GM12878 (cell line): Measurements from ENCODE around the gene PALLD. TPM values are rescaled to one million over a fixed set of nuclear protein-coding genes. Genes with fewer than 3 reads are reported as not detected.

Source experiments
- ATAC-seq: fragments of 200-7000 bp; cut with Tn5 transposase; 3 replicates; pipeline ENCODE4 v1.9.1; 2020; ENCODE audit warnings: mild to moderate bottlenecking, moderate library complexity
- BruUV-seq: library from RNA; stranded (reverse); fragments of 400-500 nt; replicated peaks from 2 replicates; lab custom pipeline; 2021; lab: Mats Ljungman, UMichigan
- CTCF ChIA-PET: fragments of 300-600 bp; sonication (Branson Sonifier 250); formaldehyde crosslinking; extraction: SDS; loops from one replicate; lab custom pipeline; 2021; ENCODE audit warnings: inconsistent platforms; lab: Yijun Ruan, JAX
- POLR2A ChIA-PET: fragments of 350-600 bp; formaldehyde crosslinking; extraction: SDS; loops from one replicate; lab custom pipeline; 2021; ENCODE audit warnings: inconsistent platforms; lab: Charles Lee
- RAD21 ChIA-PET: fragments of 300-600 bp; sonication (Branson Sonifier 250); formaldehyde crosslinking; loops from one replicate; lab custom pipeline; 2023; ENCODE audit warnings: antibody characterized with exemption; ENCODE audit not compliant: unreplicated experiment; lab: Charles Lee
- SMC1A ChIA-PET: fragments of 300-600 bp; sonication (Branson Sonifier 250); formaldehyde crosslinking; loops from one replicate; lab custom pipeline; 2023; ENCODE audit not compliant: unreplicated experiment, uncharacterized antibody; lab: Charles Lee
- DNase-seq: peaks from one replicate; pipeline ENCODE4 v3.0.0-alpha.2; 2011; ENCODE audit warnings: low read depth, low spot score
- FAIRE-seq: peaks from 3 replicates; lab custom pipeline; 2011; peaks lifted over from hg19 to GRCh38; lab: Jason Lieb, UNC
- H2AFZ ChIP-seq: 2 replicates; pipeline ENCODE4 v1.6.0; 2011; ENCODE audit warnings: low read depth, low read length, control low read depth; ENCODE audit not compliant: control insufficient read depth
- H3K27ac ChIP-seq: 2 replicates; pipeline ENCODE4 v1.5.1; 2011; ENCODE audit warnings: control low read depth; ENCODE audit not compliant: control insufficient read depth, insufficient read depth
- H3K27me3 ChIP-seq, 2 experiments: replicated peaks in 1 of 2; 2 replicates each; pipeline versions ENCODE4 v1.6.0 to v1.6.1; 2011; ENCODE audit warnings: low read length in 1 of 2; ENCODE audit not compliant: control insufficient read depth in 2 of 2, insufficient read depth in 2 of 2
- H3K36me3 ChIP-seq, 2 experiments: 2 replicates each; pipeline ENCODE4 v1.5.1; 2011; ENCODE audit warnings: low read length in 1 of 2; ENCODE audit not compliant: control insufficient read depth in 2 of 2, insufficient read depth in 2 of 2
- H3K4me1 ChIP-seq: 2 replicates; pipeline ENCODE4 v1.6.1; 2011; ENCODE audit warnings: mild to moderate bottlenecking, low read length, moderate library complexity, mixed read lengths; ENCODE audit not compliant: control insufficient read depth, insufficient read depth
- H3K4me2 ChIP-seq: 2 replicates; pipeline ENCODE4 v1.6.0; 2011; ENCODE audit warnings: control low read depth; ENCODE audit not compliant: control insufficient read depth, insufficient read depth
- H3K4me3 ChIP-seq: fragments of 200-600 bp; sonication (generic); 2 replicates; pipeline ENCODE4 v1.5.1; 2016
- H3K79me2 ChIP-seq: 2 replicates; pipeline ENCODE4 v1.6.0; 2011; ENCODE audit warnings: low read length; ENCODE audit not compliant: control insufficient read depth, insufficient read depth
- H3K9ac ChIP-seq: 2 replicates; pipeline ENCODE4 v1.8.0; 2011; ENCODE audit warnings: low read length, control low read depth, mixed read lengths; ENCODE audit not compliant: control insufficient read depth, insufficient read depth
- H3K9me3 ChIP-seq: replicated peaks from 3 replicates; pipeline ENCODE4 v1.5.1; 2011; ENCODE audit warnings: mild to moderate bottlenecking, low read length; ENCODE audit not compliant: control insufficient read depth, insufficient read depth
- H4K20me1 ChIP-seq: 2 replicates; pipeline ENCODE4 v1.6.0; 2011; ENCODE audit not compliant: control insufficient read depth, insufficient read depth
- CHD4 ChIP-seq: fragments of 200-600 bp; sonication (generic); IDR thresholded peaks from 2 replicates; pipeline ENCODE4 v1.6.1; 2016; ENCODE audit warnings: mild to moderate bottlenecking
- FOS ChIP-seq: IDR thresholded peaks from 3 replicates; pipeline ENCODE4 v1.6.1; 2011; ENCODE audit warnings: borderline replicate concordance; ENCODE audit not compliant: insufficient read length; ENCODE audit errors: extremely low read depth
- JUND ChIP-seq: IDR thresholded peaks from 2 replicates; pipeline ENCODE4 v1.6.1; 2012; ENCODE audit warnings: low read depth, mild to moderate bottlenecking, low read length, improper control_type of control experiment, moderate library complexity
- SMC3 ChIP-seq: IDR thresholded peaks from 2 replicates; pipeline ENCODE4 v1.6.1; 2011; ENCODE audit warnings: low read length, improper control_type of control experiment, borderline replicate concordance
- TCF12 ChIP-seq: IDR thresholded peaks from 2 replicates; pipeline ENCODE4 v1.6.1; 2011; ENCODE audit warnings: low read depth, mild to moderate bottlenecking, low read length
- WRNIP1 ChIP-seq: IDR thresholded peaks from 2 replicates; pipeline ENCODE4 v1.6.1; 2011; ENCODE audit warnings: low read depth, low read length, improper control_type of control experiment, borderline replicate concordance
- ZNF207 ChIP-seq: fragments of 450-650 bp; IDR thresholded peaks from 2 replicates; pipeline ENCODE4 v1.6.1; 2014; ENCODE audit warnings: antibody characterized with exemption, mild to moderate bottlenecking, borderline replicate concordance
- ZNF384 ChIP-seq: IDR thresholded peaks from 2 replicates; pipeline ENCODE4 v1.6.1; 2012; ENCODE audit warnings: low read depth, mild to moderate bottlenecking, low read length, improper control_type of control experiment, borderline replicate concordance
- in situ Hi-C: fragments of 300-500 bp; cut with MboI; formaldehyde crosslinking; loops from 9 replicates; pipeline ENCODE4 v1.14.3; 2018; ENCODE audit warnings: mixed read lengths
- intact Hi-C: fragments of 100-400 bp; cut with micrococcal nuclease; formaldehyde crosslinking; loops from one replicate; pipeline ENCODE4 v1.14.2; 2022; ENCODE audit not compliant: unreplicated experiment
- polyA plus RNA-seq, 11 experiments: library from polyadenylated mRNA; depleted of rRNA in 4 of 11; unstranded in 6 of 11; stranded (reverse) in 5 of 11; fragments of >200 nt; fragmentation: Nextera tagmentation in 4 of 11; fragmentation: Illumina TruSeq in 1 of 11; extraction: Ambion mirVana in 4 of 11; extraction: Trizol in 1 of 11; gene quantifications; 1 replicate in 1 of 11; 2 replicates in 10 of 11; pipeline versions ENCODE4 v1.2.1 to v1.2.3, GENCODE V29; 2011 to 2016; ENCODE audit warnings: inconsistent platforms in 2 of 11, missing spikeins in 2 of 11, low read depth in 1 of 11
- total RNA-seq, 4 experiments: library from RNA; depleted of rRNA in 3 of 4; stranded (reverse); fragments of >200 nt in 3 of 4; fragmentation: Illumina TruSeq in 1 of 4; extraction: Trizol in 1 of 4; gene quantifications; 2 replicates each; pipeline versions ENCODE4 v1.2.1 to v1.2.3, GENCODE V29; 2013 to 2021
- TF ChIP-seq, protein P1 (sequence below): IDR thresholded peaks from 2 replicates; pipeline ENCODE4 v1.6.1; 2012; ENCODE audit warnings: improper control_type of control experiment, low read depth, low read length; ENCODE audit not compliant: insufficient replicate concordance
- TF ChIP-seq, protein P2 (sequence below): IDR thresholded peaks from 2 replicates; pipeline ENCODE4 v1.6.1; 2012; ENCODE audit warnings: low read depth, low read length, improper control_type of control experiment
- TF ChIP-seq, protein P3 (sequence below): fragments of 450-650 bp; IDR thresholded peaks from 2 replicates; pipeline ENCODE4 v1.6.1; 2017; ENCODE audit warnings: mild to moderate bottlenecking, moderate library complexity
- TF ChIP-seq, protein P4 (sequence below): fragments of 450-650 bp; IDR thresholded peaks from 2 replicates; pipeline ENCODE4 v1.6.1; 2017; ENCODE audit warnings: borderline replicate concordance

Gene PALLD
- total and polyA plus RNA-seq, 10 of the 15 experiments (the other 5 are each of a cell fraction or from before 2014, with no cell fraction given) = 1.0 to 7.7 (median 1.7) TPM

DNA sequence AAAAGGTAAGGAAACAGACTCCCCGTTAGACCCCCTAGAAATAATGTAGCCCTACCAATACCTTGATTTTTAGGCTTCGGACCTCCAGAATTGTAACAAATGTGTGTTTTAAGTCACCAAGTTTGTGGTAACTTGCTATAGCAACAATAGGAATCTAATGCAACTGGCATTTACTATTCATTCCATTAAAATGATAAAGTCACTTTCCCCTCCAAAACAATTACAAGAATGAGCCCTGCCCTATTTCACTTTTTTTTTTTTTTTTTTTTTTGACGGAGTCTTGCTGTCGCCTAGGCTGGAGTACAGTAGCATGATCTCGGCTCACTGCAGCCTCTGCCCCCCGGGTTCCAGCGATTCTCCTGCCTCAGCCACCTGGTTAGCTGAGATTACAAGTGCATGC is 13.0 kb upstream of the PALLD start (continued):
- TF ChIP-seq, protein P1, sequence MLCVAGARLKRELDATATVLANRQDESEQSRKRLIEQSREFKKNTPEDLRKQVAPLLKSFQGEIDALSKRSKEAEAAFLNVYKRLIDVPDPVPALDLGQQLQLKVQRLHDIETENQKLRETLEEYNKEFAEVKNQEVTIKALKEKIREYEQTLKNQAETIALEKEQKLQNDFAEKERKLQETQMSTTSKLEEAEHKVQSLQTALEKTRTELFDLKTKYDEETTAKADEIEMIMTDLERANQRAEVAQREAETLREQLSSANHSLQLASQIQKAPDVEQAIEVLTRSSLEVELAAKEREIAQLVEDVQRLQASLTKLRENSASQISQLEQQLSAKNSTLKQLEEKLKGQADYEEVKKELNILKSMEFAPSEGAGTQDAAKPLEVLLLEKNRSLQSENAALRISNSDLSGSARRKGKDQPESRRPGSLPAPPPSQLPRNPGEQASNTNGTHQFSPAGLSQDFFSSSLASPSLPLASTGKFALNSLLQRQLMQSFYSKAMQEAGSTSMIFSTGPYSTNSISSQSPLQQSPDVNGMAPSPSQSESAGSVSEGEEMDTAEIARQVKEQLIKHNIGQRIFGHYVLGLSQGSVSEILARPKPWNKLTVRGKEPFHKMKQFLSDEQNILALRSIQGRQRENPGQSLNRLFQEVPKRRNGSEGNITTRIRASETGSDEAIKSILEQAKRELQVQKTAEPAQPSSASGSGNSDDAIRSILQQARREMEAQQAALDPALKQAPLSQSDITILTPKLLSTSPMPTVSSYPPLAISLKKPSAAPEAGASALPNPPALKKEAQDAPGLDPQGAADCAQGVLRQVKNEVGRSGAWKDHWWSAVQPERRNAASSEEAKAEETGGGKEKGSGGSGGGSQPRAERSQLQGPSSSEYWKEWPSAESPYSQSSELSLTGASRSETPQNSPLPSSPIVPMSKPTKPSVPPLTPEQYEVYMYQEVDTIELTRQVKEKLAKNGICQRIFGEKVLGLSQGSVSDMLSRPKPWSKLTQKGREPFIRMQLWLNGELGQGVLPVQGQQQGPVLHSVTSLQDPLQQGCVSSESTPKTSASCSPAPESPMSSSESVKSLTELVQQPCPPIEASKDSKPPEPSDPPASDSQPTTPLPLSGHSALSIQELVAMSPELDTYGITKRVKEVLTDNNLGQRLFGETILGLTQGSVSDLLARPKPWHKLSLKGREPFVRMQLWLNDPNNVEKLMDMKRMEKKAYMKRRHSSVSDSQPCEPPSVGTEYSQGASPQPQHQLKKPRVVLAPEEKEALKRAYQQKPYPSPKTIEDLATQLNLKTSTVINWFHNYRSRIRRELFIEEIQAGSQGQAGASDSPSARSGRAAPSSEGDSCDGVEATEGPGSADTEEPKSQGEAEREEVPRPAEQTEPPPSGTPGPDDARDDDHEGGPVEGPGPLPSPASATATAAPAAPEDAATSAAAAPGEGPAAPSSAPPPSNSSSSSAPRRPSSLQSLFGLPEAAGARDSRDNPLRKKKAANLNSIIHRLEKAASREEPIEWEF = no peak
- no peak for TF ChIP-seq ZNF207
- no peak for TF ChIP-seq ZNF384
- TF ChIP-seq SMC3 = no peak
- TF ChIP-seq, protein P2, sequence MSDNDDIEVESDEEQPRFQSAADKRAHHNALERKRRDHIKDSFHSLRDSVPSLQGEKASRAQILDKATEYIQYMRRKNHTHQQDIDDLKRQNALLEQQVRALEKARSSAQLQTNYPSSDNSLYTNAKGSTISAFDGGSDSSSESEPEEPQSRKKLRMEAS = no peak
- TF ChIP-seq TCF12 = no peak
- TF ChIP-seq FOS = no peak
- TF ChIP-seq, all 136 proteins: peak for 0

DNA sequence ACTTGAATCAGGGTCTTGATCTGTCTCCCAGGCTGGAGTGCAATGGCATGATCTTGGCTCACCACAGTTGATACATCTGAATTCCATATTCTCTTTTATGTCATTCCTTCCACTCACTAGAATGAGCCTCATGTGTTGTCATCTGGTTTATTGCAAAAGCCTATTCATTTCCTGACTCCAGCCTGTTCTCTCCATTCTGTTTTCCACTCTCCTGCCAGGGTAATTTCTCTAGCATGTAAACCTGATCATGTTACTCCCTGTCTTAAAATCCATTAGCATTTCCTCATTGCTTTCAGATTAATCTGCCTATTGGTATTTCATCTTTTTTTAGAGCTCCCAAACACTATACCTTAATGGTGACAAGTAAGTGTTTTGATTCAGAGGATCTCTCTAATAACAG is 12.2 kb upstream of the PALLD start:
- peaks cover 6% of the 10 kb centered on the region; the same call in 1 of the 2 replicates for H3K4me1 ChIP-seq
- in situ Hi-C loops = no loop called here

More for the DNA sequence above, 12.2 kb upstream of the PALLD start:
- Histone ChIP-seq H3K27me3 (no peaks in the 10 kb centered on the region; a peak in 1 of 4 replicates), H4K20me1 (no peaks in the 10 kb centered on the region), H3K27ac (no peak overlapping the region), H3K4me3 (no peak overlapping the region), H3K4me2 (no peak overlapping the region), H3K79me2 (no peaks in the 10 kb centered on the region)
- DNase-seq (no peak), ATAC-seq (no peak)
- CTCF ChIA-PET = no interaction called here
- no TSS peak for BruUV-seq
- SMC1A ChIA-PET = interaction anchor here (1.1 kb wide), 1 partner anchor 12 kb away, joined by 3 read pairs; the partner anchor contains the start of gene PALLD
- TF ChIP-seq JUND = no peak
- TF ChIP-seq WRNIP1 = no peak
- TF ChIP-seq, protein P3, sequence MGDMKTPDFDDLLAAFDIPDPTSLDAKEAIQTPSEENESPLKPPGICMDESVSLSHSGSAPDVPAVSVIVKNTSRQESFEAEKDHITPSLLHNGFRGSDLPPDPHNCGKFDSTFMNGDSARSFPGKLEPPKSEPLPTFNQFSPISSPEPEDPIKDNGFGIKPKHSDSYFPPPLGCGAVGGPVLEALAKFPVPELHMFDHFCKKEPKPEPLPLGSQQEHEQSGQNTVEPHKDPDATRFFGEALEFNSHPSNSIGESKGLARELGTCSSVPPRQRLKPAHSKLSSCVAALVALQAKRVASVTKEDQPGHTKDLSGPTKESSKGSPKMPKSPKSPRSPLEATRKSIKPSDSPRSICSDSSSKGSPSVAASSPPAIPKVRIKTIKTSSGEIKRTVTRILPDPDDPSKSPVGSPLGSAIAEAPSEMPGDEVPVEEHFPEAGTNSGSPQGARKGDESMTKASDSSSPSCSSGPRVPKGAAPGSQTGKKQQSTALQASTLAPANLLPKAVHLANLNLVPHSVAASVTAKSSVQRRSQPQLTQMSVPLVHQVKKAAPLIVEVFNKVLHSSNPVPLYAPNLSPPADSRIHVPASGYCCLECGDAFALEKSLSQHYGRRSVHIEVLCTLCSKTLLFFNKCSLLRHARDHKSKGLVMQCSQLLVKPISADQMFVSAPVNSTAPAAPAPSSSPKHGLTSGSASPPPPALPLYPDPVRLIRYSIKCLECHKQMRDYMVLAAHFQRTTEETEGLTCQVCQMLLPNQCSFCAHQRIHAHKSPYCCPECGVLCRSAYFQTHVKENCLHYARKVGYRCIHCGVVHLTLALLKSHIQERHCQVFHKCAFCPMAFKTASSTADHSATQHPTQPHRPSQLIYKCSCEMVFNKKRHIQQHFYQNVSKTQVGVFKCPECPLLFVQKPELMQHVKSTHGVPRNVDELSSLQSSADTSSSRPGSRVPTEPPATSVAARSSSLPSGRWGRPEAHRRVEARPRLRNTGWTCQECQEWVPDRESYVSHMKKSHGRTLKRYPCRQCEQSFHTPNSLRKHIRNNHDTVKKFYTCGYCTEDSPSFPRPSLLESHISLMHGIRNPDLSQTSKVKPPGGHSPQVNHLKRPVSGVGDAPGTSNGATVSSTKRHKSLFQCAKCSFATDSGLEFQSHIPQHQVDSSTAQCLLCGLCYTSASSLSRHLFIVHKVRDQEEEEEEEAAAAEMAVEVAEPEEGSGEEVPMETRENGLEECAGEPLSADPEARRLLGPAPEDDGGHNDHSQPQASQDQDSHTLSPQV = no peak
- TF ChIP-seq, protein P4, sequence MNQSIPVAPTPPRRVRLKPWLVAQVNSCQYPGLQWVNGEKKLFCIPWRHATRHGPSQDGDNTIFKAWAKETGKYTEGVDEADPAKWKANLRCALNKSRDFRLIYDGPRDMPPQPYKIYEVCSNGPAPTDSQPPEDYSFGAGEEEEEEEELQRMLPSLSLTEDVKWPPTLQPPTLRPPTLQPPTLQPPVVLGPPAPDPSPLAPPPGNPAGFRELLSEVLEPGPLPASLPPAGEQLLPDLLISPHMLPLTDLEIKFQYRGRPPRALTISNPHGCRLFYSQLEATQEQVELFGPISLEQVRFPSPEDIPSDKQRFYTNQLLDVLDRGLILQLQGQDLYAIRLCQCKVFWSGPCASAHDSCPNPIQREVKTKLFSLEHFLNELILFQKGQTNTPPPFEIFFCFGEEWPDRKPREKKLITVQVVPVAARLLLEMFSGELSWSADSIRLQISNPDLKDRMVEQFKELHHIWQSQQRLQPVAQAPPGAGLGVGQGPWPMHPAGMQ = no peak
- no peak for TF ChIP-seq CHD4
- TF ChIP-seq, all 136 proteins: peak for 0
- no peak for FAIRE-seq
- Histone ChIP-seq H3K36me3 (no peaks in the 10 kb centered on the region), H3K9me3 (no peaks in the 10 kb centered on the region), H2AFZ (no peak overlapping the region), H3K9ac (no peak overlapping the region)
- POLR2A ChIA-PET = no interaction called here
- intact Hi-C loops = loop anchor here (5.0 kb wide), 1 partner anchor 167 kb away; the partner anchor contains the start of gene DDX60
- RAD21 ChIA-PET = no interaction called here
